ENCODE data around the gene SCARB2. TPM values are rescaled to one million over a fixed set of nuclear protein-coding genes. Genes with fewer than 3 reads are reported as not detected.

Gene SCARB2
- total RNA-seq, 1 experiment from 2014 or later, result 51.3 TPM

DNA sequence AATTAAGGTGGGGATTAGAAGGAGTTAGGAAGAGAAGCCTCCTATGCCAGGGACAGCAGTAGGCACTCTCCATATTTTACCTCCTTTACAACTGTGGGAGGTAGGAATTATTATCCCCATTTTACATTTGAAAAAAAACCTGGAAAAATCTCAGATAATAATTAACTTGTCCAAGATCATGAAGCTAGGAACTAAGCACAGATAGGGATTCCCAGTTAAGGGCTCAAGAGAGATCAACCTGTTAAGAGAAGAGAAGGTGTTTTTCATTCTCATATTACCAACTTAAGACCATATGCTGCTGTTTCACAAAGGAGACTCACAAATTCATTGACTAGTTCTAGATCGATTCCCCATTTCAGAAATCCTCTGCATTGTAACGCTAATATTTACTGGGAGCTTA, 21.8 kb upstream of the SCARB2 start (continued):
- no peak for TF ChIP-seq RAD21 (IDR thresholded peaks at IDR 0.05; ENCODE audit: low read depth)

DNA sequence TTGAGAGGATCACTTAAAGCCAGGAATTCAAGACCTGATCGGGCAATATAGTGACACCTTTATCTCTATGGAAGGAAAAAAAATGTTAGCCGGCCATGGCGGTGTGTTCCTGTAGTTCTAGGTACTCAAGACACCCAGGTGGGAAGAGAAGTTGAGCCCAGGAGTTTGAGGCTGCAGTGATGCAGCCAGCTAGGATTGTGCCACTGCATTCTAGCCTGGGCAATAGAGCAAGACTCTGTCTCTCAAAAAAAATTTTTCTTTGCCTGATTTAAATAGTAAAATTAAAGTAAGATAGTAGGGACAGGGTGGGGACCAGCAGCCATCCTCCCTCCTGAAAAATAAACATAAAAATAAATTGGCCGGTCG, 21.0 kb upstream of the SCARB2 start:
- TF ChIP-seq POLR2AphosphoS5 (IDR thresholded peaks at IDR 0.05; ENCODE audit: low read depth, low read length), result no peak; the same call in 1 of the 2 replicates
- TF ChIP-seq POLR2A (IDR thresholded peaks at IDR 0.05; ENCODE audit: borderline replicate concordance, extremely low read depth, insufficient read depth, insufficient read length), result no peak
- TF ChIP-seq SP1 (IDR thresholded peaks at IDR 0.05; ENCODE audit: low read depth), result no peak
- TF ChIP-seq CBX3 (IDR thresholded peaks at IDR 0.05; ENCODE audit: low read depth), result no peak
- TF ChIP-seq EZH2phosphoT487 (IDR thresholded peaks at IDR 0.05; ENCODE audit: borderline replicate concordance), result no peak
- no peak for TF ChIP-seq ZNF274 (IDR thresholded peaks at IDR 0.05; ENCODE audit: low read depth, low read length)
- TF ChIP-seq, protein P1, sequence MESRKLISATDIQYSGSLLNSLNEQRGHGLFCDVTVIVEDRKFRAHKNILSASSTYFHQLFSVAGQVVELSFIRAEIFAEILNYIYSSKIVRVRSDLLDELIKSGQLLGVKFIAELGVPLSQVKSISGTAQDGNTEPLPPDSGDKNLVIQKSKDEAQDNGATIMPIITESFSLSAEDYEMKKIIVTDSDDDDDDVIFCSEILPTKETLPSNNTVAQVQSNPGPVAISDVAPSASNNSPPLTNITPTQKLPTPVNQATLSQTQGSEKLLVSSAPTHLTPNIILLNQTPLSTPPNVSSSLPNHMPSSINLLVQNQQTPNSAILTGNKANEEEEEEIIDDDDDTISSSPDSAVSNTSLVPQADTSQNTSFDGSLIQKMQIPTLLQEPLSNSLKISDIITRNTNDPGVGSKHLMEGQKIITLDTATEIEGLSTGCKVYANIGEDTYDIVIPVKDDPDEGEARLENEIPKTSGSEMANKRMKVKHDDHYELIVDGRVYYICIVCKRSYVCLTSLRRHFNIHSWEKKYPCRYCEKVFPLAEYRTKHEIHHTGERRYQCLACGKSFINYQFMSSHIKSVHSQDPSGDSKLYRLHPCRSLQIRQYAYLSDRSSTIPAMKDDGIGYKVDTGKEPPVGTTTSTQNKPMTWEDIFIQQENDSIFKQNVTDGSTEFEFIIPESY (IDR thresholded peaks at IDR 0.05; ENCODE audit: extremely low read depth, insufficient replicate concordance, low read length), result no peak
- no peak for TF ChIP-seq CEBPB (IDR thresholded peaks at IDR 0.05; ENCODE audit: low read depth)
- TF ChIP-seq, protein P2, sequence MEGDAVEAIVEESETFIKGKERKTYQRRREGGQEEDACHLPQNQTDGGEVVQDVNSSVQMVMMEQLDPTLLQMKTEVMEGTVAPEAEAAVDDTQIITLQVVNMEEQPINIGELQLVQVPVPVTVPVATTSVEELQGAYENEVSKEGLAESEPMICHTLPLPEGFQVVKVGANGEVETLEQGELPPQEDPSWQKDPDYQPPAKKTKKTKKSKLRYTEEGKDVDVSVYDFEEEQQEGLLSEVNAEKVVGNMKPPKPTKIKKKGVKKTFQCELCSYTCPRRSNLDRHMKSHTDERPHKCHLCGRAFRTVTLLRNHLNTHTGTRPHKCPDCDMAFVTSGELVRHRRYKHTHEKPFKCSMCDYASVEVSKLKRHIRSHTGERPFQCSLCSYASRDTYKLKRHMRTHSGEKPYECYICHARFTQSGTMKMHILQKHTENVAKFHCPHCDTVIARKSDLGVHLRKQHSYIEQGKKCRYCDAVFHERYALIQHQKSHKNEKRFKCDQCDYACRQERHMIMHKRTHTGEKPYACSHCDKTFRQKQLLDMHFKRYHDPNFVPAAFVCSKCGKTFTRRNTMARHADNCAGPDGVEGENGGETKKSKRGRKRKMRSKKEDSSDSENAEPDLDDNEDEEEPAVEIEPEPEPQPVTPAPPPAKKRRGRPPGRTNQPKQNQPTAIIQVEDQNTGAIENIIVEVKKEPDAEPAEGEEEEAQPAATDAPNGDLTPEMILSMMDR (IDR thresholded peaks at IDR 0.05 in 2 of 3, conservative IDR thresholded peaks at IDR 0.05 in 1 of 3; ENCODE audit: borderline replicate concordance in 1 of 3, insufficient read depth in 1 of 3, low read depth in 2 of 3, low read length in 2 of 3), result no peak
- TF ChIP-seq YY1 (IDR thresholded peaks at IDR 0.05; ENCODE audit: extremely low read depth, insufficient replicate concordance, low read depth, low read length), result no peak
- no peak for TF ChIP-seq TCF7L2 (IDR thresholded peaks at IDR 0.05; ENCODE audit: borderline replicate concordance, extremely low read depth, insufficient read depth, insufficient read length)
- TF ChIP-seq, protein P3, sequence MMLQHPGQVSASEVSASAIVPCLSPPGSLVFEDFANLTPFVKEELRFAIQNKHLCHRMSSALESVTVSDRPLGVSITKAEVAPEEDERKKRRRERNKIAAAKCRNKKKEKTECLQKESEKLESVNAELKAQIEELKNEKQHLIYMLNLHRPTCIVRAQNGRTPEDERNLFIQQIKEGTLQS (IDR thresholded peaks at IDR 0.05), result no peak
- TF ChIP-seq SIN3A (IDR thresholded peaks at IDR 0.05; ENCODE audit: low read depth), result no peak
- TF ChIP-seq, protein P4, sequence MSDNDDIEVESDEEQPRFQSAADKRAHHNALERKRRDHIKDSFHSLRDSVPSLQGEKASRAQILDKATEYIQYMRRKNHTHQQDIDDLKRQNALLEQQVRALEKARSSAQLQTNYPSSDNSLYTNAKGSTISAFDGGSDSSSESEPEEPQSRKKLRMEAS (IDR thresholded peaks at IDR 0.05), result no peak
- TF ChIP-seq SRF (IDR thresholded peaks at IDR 0.05; ENCODE audit: low read depth), result no peak
- TF ChIP-seq REST (IDR thresholded peaks at IDR 0.05; ENCODE audit: low read depth), result no peak
- ATAC-seq (peak; percentile 48), DNase-seq (ENCODE audit: low read depth, low spot score) (no peak)
- Histone ChIP-seq H4K20me1 (ENCODE audit: insufficient read depth) (no peaks in the 10 kb centered on the region), H3K9me2 (ENCODE audit: insufficient read depth) (no peaks in the 10 kb centered on the region), H3K9ac (ENCODE audit: low read length) (peak overlapping the region; percentile 72), H3K4me1 (ENCODE audit: control insufficient read depth in 1 of 2, insufficient read depth in 2 of 2, low read length in 2 of 2) (peaks cover 17 to 26% of the 10 kb centered on the region in 2 experiments), H3K79me2 (ENCODE audit: insufficient read depth, low read length) (peaks cover 46% of the 10 kb centered on the region), H3K27ac (ENCODE audit: low read depth, low read length) (peak overlapping the region; percentile 67), H3K4me2 (ENCODE audit: low read length) (peak overlapping the region; percentile 87), H3K27me3 (ENCODE audit: insufficient read depth, low read length) (no peaks in the 10 kb centered on the region), H3K36me3 (ENCODE audit: control insufficient read depth in 1 of 2, insufficient read depth in 2 of 2, low read length in 2 of 2) (peaks cover 0 to 25% of the 10 kb centered on the region in 2 experiments; a peak in 2 of 4 replicates), H3K9me3 (ENCODE audit: control insufficient read depth in 1 of 2, insufficient read depth in 1 of 2, low read depth in 1 of 2, low read length in 2 of 2) (peaks cover 5 to 16% of the 10 kb centered on the region in 2 experiments; a peak in 2 of 4 replicates), H3K4me3 (replicated peaks in 1 of 2; ENCODE audit: low read depth in 1 of 2, low read length in 2 of 2) (peak overlapping the region; percentile 85 to 91), H2AFZ (ENCODE audit: low read depth, low read length, poor library complexity, severe bottlenecking) (peak overlapping the region; percentile 93)
- TSS peak; percentile 59 for BruUV-seq (replicated peaks)
- ChIA-PET CTCF (no interaction called here), RAD21 (ENCODE audit: low non-redundant PET in 1 of 2, low total read pairs in 2 of 2, uncharacterized antibody in 2 of 2, unreplicated experiment in 2 of 2) (no interaction called here), POLR2A (no interaction called here)
- intact Hi-C loops (cut with micrococcal nuclease), result no loop called here

All from HCT116 (cell line).